Subcutaneous abdominal adipose tissue (tissue), 5 donors: ENCODE data around the gene MOV10L1.
A peak's percentile ranks its signal among the peaks of the same experiment; 100 is the strongest.
"Not testable (repeated sequence)": the region's sequence is repeated elsewhere in the genome, so short reads cannot be mapped to it uniquely, and the experiment has no call there.

ENCODE experiments used
- H3K27ac ChIP-seq: one replicate; pipeline ENCODE4 v1.7.0; 2013; ENCODE audit warnings: low read depth, mild to moderate bottlenecking, inconsistent platforms, low read length, moderate library complexity
- H3K27me3 ChIP-seq, 5 donors: one replicate each; pipeline ENCODE4 v1.7.0; 2013; ENCODE audit warnings: low read length in 5 of 5, inconsistent platforms in 1 of 5; ENCODE audit not compliant: control insufficient read depth in 5 of 5, insufficient read depth in 4 of 5
- H3K36me3 ChIP-seq, 5 donors: one replicate each; pipeline ENCODE4 v1.7.0; 2013; ENCODE audit warnings: low read length in 5 of 5; ENCODE audit not compliant: control insufficient read depth in 5 of 5, insufficient read depth in 5 of 5
- H3K4me1 ChIP-seq, 5 donors: one replicate each; pipeline ENCODE4 v1.7.0; 2013; ENCODE audit warnings: low read length in 5 of 5, mild to moderate bottlenecking in 3 of 5, moderate library complexity in 1 of 5; ENCODE audit not compliant: control insufficient read depth in 5 of 5, insufficient read depth in 5 of 5
- H3K4me3 ChIP-seq, 5 donors: one replicate each; pipeline ENCODE4 v1.7.0; 2013; ENCODE audit warnings: low read length in 5 of 5, low read depth in 1 of 5
- H3K9ac ChIP-seq, 5 donors: one replicate each; pipeline ENCODE4 v1.7.0; 2013; ENCODE audit warnings: low read length in 5 of 5, mild to moderate bottlenecking in 4 of 5, moderate library complexity in 3 of 5
- H3K9me3 ChIP-seq, 5 donors: one replicate each; pipeline ENCODE4 v1.7.0; 2013; ENCODE audit warnings: low read length in 5 of 5; ENCODE audit not compliant: control insufficient read depth in 5 of 5
- donor health status: healthy.
- donor health status: healthy.
- donor health status: healthy.
- donor health status: healthy.
- donor health status: healthy.

Gene MOV10L1

DNA sequence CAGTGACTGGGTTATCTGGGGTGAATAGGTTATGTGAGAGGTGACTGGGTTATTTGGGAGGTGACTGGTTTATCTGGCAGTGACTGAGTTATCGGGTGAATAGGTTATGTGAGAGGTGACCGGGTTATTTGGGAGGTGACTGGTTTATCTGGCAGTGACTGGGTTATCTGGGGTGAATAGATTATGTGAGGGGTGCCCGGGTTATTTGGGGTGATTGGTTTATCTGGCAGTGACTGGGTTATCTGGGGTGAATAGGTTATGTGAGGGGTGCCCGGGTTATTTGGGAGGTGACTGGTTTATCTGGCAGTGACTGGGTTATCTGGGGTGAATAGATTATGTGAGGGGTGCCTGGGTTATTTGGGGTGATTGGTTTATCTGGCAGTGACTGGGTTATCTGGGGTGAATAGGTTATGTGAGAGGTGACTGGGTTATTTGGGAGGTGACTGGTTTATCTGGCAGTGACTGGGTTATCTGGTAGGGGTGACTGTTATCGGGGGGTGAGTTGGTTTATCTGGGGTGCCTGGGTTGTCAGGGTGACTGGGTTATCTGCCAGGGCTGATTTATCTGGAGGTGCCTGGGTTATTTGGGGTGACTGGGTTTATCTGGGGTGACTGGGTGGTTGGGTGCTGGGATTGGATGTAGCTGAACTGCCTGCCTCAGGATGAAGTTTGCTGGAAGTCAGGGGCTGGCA lies 78.8 kb downstream of the MOV10L1 start:
- H3K4me1 ChIP-seq, H3K9ac ChIP-seq, H3K27ac ChIP-seq, H3K4me3 ChIP-seq, H3K36me3 ChIP-seq, H3K9me3 ChIP-seq: not testable (repeated sequence)
- peaks cover 5 to 23% (median 20%) of the 10 kb centered on the region in 5 donors for H3K27me3 ChIP-seq

DNA sequence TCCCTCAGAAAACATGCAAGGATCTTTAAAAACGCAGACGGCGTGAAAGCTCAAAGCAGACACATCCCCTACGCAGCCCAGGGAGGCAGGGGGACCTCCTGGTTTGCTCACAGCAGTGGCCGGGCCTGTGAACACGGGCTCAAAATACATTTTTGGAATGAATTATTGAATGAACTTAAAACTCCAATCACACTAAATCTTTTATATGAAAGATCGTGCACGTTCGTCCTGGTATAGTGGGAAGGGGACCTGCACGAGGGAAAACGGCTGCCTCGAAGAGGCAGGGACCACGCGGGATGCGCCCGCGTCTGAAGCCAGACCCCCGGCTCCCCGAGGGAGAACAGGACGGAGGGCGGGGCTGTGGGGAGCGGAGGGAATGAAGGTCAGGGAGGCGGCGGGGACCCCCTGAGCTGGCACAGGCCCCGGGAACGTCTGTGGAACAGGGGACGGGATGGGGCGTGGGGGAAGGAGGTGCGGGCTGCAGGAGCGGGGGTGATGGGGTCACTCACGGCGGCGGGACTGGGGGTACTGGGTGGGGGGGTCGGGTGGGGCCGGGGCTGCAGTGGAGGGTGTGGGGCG lies 79.5 kb downstream of the MOV10L1 start:
- Histone ChIP-seq H3K36me3 (no peaks in the 10 kb centered on the region), H3K4me1 (peaks cover 0 to 12% (median 9%) of the 10 kb centered on the region in 5 donors), H3K27ac (no peak overlapping the region), H3K27me3 (peaks cover 5 to 27% (median 24%) of the 10 kb centered on the region in 5 donors), H3K9me3 (no peaks in the 10 kb centered on the region), H3K9ac (no peak overlapping the region), H3K4me3 (no peak overlapping the region)

DNA sequence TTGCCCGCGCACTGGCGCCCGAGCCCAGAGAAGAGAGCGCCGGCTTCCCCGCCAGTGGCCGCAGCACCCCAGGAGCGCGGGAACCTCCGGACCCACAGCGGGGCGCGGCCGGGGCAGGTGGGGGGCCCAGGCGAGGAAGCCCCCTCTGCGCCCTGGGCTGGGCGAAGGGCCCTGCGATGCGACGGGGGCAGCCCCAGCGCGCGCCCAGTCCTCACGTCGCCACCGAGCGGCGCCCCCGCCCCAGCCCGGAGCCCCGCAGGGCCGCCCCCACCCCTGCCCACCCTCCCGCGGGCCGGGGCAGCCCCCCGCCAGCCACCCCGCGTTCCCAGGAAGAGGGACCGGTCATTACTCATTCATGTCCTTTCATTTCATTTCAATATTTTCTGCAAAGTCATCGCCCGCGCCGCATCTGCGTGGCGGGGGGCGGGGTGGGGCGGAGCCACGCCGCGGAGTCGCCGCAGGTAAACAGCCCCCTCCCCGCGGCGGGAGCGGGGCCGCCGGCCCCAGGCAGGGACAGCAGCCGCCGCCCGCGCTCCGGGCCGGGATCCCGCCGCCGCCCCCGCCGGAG lies 80.1 kb downstream of the MOV10L1 start:
- Histone ChIP-seq H3K4me3 (no peak overlapping the region), H3K9me3 (no peaks in the 10 kb centered on the region), H3K4me1 (peaks cover 0 to 18% (median 14%) of the 10 kb centered on the region in 5 donors), H3K27ac (no peak overlapping the region), H3K36me3 (no peaks in the 10 kb centered on the region), H3K9ac (no peak overlapping the region), H3K27me3 (peaks cover 5 to 27% (median 21%) of the 10 kb centered on the region in 5 donors)

DNA sequence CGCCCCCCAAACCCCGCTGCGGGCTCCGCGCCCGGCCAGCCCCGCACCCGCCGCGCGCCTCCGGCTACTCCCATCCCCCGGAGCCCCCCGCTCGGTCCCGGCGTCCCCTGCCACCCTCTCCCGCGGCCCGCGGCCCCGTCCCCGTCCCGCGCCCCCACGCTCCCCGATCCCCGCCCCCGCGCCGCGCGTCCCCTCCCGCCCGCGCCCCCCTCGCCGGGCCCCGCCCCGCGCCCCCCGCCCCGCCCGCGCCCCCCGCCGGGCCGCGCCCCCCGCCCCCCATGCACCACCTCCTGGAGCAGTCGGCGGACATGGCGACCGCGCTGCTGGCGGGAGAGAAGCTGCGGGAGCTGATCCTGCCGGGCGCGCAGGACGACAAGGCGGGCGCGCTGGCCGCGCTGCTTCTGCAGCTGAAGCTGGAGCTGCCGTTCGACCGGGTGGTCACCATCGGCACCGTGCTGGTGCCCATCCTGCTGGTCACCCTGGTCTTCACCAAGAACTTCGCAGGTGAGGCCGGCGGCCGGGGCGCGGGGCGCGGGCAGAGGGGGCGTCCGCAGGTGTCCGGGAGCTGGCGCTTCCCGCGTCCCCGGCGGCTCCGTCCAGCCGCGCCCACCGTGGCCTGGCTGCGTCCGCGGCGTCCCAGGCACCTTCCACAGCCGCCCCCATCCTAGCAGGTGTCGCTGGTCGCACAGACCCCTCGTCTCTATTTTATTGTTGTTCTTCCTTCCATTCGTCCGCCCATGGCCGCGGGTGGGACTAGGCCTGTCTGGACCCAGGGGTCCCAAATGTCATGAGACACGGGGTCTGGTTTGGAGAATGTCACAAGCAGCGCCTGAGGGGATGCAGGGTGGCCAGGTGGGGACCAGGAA lies 80.9 kb downstream of the MOV10L1 start, which contains the start of gene PANX2:
Gene PANX2 (plus strand): TSS at position 279 of the 866 bp plus-strand sequence. CDS start 0 bp downstream, at position 279.
- no peaks in the 10 kb centered on the region for H3K9me3 ChIP-seq
- no peaks in the 10 kb centered on the region for H3K36me3 ChIP-seq
- peaks cover 5 to 27% (median 24%) of the 10 kb centered on the region in 5 donors for H3K27me3 ChIP-seq
- H3K4me1 ChIP-seq: peaks cover 0 to 18% (median 14%) of the 10 kb centered on the region in 5 donors
- H3K4me3 ChIP-seq: peak within 1 kb of the TSS in 3 of 5 donors; percentile 31 to 60 (median 57)
- no peak within 1 kb of the TSS for H3K9ac ChIP-seq
- H3K27ac ChIP-seq: no peak within 1 kb of the TSS

DNA sequence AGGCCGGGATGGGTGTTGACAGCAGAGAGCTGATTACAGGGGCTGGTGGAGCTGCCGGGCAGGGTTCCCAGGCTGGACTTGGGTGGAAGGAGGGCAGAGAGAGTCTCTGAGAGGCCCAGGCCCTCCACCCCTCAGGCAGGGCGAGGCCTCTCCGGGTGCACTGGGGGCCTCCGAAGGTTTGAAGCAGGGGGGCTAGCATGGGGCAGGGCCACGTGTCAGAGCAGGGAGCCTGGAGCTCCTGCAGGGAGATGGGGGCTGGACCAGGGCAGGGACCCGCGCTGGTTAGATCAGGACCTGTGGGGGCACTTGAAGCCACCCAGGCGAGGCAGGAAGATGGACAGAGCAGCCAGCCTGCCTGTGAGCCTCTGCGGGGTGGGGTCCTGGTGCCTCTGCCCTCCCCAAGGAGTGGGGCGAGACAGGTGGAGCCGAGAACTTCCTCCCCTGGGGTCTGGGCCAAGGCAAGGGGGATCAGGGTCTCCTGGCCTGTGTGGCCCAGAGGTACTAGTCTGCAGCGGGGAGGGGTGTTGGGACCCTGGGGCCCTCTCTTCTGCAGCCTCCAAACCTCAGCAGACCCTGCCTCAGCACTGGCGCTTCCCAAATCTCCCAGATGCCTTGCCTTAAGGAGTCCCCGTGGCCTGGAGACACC lies 81.6 kb downstream of the MOV10L1 start:
- Histone ChIP-seq H3K9ac (no peak overlapping the region), H3K27me3 (peaks cover 5 to 28% (median 27%) of the 10 kb centered on the region in 5 donors), H3K36me3 (no peaks in the 10 kb centered on the region), H3K9me3 (no peaks in the 10 kb centered on the region), H3K4me1 (peaks cover 0 to 18% (median 14%) of the 10 kb centered on the region in 5 donors), H3K27ac (no peak overlapping the region), H3K4me3 (no peak overlapping the region)

DNA sequence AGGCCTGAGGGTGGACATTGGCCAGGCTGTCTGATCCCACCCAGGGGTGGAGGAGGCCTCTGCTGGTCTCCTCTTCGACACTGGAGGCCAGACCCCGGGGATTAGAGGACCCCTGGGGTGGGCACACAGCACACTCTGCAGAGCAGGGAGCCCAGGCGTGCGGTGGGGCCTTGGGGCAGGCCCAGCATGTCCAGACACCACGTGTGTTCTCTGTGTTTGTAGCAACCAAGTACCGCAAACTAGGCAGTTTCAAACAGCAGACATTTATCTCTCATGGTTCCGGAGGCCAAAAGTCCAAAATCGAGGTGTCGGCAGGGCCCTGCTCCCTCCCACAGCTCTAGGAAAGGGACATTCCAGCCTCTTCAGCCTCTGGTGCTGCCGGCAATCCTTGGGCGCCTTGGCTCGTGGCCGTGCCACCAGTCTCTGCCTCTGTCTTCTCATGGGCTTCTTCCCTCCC lies 82.2 kb downstream of the MOV10L1 start:
- Histone ChIP-seq H3K36me3 (no peaks in the 10 kb centered on the region), H3K27me3 (peaks cover 5 to 32% (median 29%) of the 10 kb centered on the region in 5 donors), H3K27ac (no peak overlapping the region), H3K4me3 (no peak overlapping the region), H3K9ac (no peak overlapping the region), H3K9me3 (no peaks in the 10 kb centered on the region), H3K4me1 (peaks cover 0 to 18% (median 14%) of the 10 kb centered on the region in 5 donors)

DNA sequence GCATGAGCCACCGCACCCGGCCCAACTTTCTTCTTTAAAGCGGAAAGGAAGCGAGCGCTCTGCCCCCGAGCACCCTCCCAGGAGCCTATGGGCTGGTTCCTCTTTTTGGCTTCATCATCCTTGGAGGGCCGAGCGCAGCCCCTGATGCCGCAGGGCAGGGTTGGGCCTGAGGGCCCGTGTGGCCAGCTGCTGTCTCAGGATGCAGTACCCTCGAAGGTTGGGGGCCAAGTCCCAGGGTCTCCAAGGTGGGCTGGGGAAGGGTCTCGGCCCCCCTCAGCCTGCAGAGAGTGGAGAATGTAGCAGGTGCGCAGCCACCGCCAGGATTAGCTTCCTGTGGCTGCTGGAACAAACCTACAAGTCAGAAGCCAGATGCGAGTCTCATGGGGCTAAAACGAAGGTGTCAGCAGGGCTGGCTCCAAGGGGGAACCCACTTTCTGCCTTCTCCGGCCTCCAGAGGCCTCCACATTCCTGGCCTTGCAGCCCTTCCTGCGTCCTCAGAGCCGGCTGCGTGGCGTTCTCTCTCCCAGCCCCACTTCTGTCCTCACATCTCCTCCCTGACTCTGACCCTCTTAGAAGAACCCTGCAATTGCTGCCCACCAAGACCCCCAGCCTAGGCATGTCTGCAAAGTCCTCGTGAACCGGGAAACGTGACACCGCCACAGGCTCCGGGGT lies 83.6 kb downstream of the MOV10L1 start:
- Histone ChIP-seq H3K27ac (no peak overlapping the region), H3K36me3 (no peaks in the 10 kb centered on the region), H3K9me3 (no peaks in the 10 kb centered on the region), H3K4me3 (no peak overlapping the region), H3K9ac (no peak overlapping the region), H3K4me1 (peaks cover 0 to 18% (median 14%) of the 10 kb centered on the region in 5 donors), H3K27me3 (peaks cover 10 to 40% (median 35%) of the 10 kb centered on the region in 5 donors)

DNA sequence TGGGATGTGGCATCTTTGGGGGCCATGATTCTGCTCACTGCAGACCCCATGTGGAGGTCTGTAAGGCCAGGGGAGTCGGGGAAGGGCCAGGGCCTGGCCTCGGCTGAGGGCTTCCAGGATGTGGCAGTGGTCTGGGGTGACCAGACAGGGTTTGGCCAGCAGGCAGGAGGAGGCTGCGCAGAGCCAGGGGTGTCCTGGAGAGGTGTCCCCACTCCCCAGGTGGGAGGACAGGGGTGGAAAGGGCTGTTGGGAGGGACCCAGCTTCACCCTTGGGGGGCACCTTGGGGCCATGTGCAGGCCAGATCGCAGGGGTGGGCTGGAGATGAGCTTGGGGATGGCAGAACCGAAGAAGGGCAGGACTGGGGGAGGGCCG lies 84.2 kb downstream of the MOV10L1 start:
- Histone ChIP-seq H3K36me3 (no peaks in the 10 kb centered on the region), H3K9me3 (no peaks in the 10 kb centered on the region), H3K4me1 (peaks cover 0 to 18% (median 14%) of the 10 kb centered on the region in 5 donors), H3K27ac (no peak overlapping the region), H3K27me3 (peaks cover 10 to 43% (median 39%) of the 10 kb centered on the region in 5 donors), H3K9ac (no peak overlapping the region), H3K4me3 (no peak overlapping the region)
